ENCODE measurements around the gene ZNF277.

Gene ZNF277

GRCh38 chr7:112288301-112288700, 81.8 kb downstream of the ZNF277 start:
- TF ChIP-seq, protein P1, sequence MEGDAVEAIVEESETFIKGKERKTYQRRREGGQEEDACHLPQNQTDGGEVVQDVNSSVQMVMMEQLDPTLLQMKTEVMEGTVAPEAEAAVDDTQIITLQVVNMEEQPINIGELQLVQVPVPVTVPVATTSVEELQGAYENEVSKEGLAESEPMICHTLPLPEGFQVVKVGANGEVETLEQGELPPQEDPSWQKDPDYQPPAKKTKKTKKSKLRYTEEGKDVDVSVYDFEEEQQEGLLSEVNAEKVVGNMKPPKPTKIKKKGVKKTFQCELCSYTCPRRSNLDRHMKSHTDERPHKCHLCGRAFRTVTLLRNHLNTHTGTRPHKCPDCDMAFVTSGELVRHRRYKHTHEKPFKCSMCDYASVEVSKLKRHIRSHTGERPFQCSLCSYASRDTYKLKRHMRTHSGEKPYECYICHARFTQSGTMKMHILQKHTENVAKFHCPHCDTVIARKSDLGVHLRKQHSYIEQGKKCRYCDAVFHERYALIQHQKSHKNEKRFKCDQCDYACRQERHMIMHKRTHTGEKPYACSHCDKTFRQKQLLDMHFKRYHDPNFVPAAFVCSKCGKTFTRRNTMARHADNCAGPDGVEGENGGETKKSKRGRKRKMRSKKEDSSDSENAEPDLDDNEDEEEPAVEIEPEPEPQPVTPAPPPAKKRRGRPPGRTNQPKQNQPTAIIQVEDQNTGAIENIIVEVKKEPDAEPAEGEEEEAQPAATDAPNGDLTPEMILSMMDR (IDR thresholded peaks at IDR 0.05; ENCODE audit: control insufficient read depth, insufficient read depth, low read depth, low read length, missing control alignments): no peak
- H3K4me3 ChIP-seq (ENCODE audit: control insufficient read depth, low read depth, low read length): no peak overlapping the region
- DNase-seq (ENCODE audit: low read depth): no peak

DNA sequence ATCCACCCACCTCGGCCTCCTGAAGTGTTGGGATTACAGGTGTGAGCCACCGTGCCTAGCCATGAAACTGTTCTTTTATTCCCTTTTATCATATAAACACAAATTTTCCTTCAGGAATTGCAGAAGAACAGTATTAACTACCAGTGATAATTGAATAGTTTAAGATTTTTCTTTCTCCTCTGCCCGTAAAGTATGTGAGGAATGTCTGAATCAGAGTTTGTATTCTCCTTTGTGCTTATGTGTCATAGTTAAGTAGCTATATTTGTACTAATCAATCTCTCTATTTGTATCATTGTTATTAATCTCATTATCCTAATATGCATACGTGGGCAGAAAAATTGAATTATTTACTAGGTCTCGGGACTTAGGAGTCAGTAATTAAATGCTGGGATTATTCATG, 83.6 kb downstream of the ZNF277 start:
- no peak for DNase-seq (ENCODE audit: low read depth)
- no peak overlapping the region for H3K4me3 ChIP-seq (ENCODE audit: control insufficient read depth, low read depth, low read length)
- TF ChIP-seq, protein P1 (IDR thresholded peaks at IDR 0.05; ENCODE audit: control insufficient read depth, insufficient read depth, low read depth, low read length, missing control alignments): no peak

- no peak for DNase-seq (ENCODE audit: low read depth)
- H3K4me3 ChIP-seq (ENCODE audit: control insufficient read depth, low read depth, low read length): no peak overlapping the region
- TF ChIP-seq, protein P1 (IDR thresholded peaks at IDR 0.05; ENCODE audit: control insufficient read depth, insufficient read depth, low read depth, low read length, missing control alignments): no peak
Observed at GRCh38 chr7:112292162-112292561, 85.7 kb downstream of the ZNF277 start.

DNA sequence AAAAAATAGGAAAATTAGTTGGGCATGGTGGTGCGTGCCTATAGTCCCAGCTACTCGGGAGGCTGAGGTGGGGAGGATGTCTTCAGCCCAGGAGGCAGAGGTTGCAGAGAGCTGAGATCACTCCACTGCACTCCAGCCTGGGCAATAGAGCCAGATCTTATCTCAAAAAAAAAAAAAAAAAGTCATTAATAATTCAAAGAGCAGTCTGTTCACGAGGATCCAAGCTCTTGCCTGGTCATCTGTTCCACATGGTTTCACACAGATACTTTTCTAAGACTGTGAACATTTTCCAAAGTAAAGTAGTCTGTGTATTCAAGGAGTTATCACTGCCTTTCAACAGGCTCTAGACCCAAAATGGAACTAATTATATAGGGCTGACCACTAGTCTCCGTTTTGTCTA, 86.9 kb downstream of the ZNF277 start:
- no peak for DNase-seq (ENCODE audit: low read depth)
- TF ChIP-seq, protein P1 (IDR thresholded peaks at IDR 0.05; ENCODE audit: control insufficient read depth, insufficient read depth, low read depth, low read length, missing control alignments): no peak
- H3K4me3 ChIP-seq (ENCODE audit: control insufficient read depth, low read depth, low read length): no peak overlapping the region

DNA sequence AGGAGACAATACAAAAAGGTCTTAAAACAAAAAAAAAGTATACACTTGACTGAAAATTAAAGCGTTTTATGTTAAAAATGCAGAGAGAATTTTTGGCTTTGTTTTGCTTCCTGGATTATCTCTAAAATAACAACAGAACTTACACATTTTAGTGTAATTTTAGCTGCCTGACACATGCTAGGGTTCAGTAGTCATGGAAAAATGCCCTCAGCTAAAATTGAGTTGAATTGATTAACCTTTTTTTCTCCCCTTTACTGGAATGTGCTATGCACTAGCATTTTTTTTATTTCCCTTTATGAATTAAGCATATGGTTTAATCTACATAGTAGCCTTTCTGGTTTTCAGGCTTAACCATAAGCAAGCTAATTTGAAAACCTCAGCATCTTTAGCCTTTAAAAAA, 89.9 kb downstream of the ZNF277 start:
- TF ChIP-seq, protein P1 (IDR thresholded peaks at IDR 0.05; ENCODE audit: control insufficient read depth, insufficient read depth, low read depth, low read length, missing control alignments): no peak
- no peak overlapping the region for H3K4me3 ChIP-seq (ENCODE audit: control insufficient read depth, low read depth, low read length)
- no peak for DNase-seq (ENCODE audit: low read depth)

DNA sequence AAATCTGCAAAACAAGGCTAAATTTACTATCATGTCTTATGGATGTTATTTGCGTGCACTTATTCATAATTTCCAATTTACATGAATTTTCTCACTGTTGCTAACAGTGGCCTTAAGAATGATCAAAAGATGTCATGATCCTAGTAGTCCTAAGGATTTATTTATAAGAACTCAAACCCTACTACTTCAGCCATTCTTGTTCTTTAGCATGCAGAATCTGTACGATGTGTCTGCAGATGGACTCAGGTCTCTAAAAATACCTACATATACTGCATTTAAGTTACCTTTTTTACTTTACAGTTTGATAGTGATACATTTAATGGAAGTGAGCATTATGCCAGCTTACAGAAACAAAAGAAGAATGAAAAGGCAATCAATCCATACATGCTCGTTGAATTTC, 91.2 kb downstream of the ZNF277 start:
- TF ChIP-seq, protein P1 (IDR thresholded peaks at IDR 0.05; ENCODE audit: control insufficient read depth, insufficient read depth, low read depth, low read length, missing control alignments): no peak
- no peak overlapping the region for H3K4me3 ChIP-seq (ENCODE audit: control insufficient read depth, low read depth, low read length)
- no peak for DNase-seq (ENCODE audit: low read depth)

DNA sequence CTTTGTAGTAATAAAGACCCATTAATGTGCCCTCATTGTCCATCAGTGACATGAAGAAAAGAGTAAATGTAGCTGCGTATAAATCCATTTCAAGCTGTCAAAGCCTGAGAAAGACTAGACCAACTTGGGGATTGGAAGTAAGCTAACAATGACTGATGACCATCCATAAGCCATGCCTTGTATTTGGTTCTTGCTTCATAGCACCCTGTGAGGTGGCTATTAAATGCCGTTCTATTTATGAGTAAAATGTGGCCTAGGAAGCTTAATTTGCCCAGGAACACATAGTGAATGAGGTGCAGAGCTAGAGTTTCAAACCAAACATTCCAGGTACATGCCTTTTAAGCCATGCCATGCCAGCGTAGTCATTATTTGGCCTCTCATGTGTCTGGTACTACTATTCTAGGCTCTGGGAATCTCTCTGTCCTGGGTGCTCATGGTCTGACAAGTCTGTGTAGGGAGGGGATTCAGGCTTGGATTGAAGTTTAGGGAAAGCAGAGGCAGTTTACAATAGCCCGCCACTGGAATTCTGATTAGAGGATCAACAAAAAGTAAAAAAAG, 92.1 kb downstream of the ZNF277 start:
- DNase-seq (ENCODE audit: low read depth): no peak
- TF ChIP-seq, protein P1 (IDR thresholded peaks at IDR 0.05; ENCODE audit: control insufficient read depth, insufficient read depth, low read depth, low read length, missing control alignments): no peak
- no peak overlapping the region for H3K4me3 ChIP-seq (ENCODE audit: control insufficient read depth, low read depth, low read length)

All from AG09309 (cell line).